Sigmoid colon (tissue), 7 donors: ENCODE results near the gene FIP1L1. TPM values are rescaled to one million over a fixed set of nuclear protein-coding genes. Genes with fewer than 3 reads are reported as not detected.
"Not testable (repeated sequence)": the region's sequence is repeated elsewhere in the genome, so short reads cannot be mapped to it uniquely, and the experiment has no call there.

ENCODE experiments used
- DNase-seq: peaks from one replicate; pipeline ENCODE4 v3.0.0-alpha.2; 2019
- H3K27ac ChIP-seq, 4 donors: fragments of 200-600 bp; sonication (generic); one replicate each; pipeline ENCODE4 v1.5.1; 2016 to 2019; ENCODE audit warnings: mild to moderate bottlenecking in 1 of 4
- H3K27me3 ChIP-seq, 3 donors: fragments of 200-600 bp; sonication (generic); one replicate each; pipeline ENCODE4 v1.5.1; 2019; ENCODE audit warnings: mild to moderate bottlenecking in 1 of 3
- H3K36me3 ChIP-seq, 4 donors: fragments of 200-600 bp; sonication (generic); one replicate each; pipeline ENCODE4 v1.5.1; 2016 to 2019
- H3K4me1 ChIP-seq, 4 donors: fragments of 200-600 bp; sonication (generic); one replicate each; pipeline ENCODE4 v1.5.1; 2017 to 2019
- H3K4me3 ChIP-seq, 4 donors: fragments of 200-600 bp; sonication (generic); one replicate each; pipeline ENCODE4 v1.5.1; 2017 to 2019; ENCODE audit warnings: mild to moderate bottlenecking in 2 of 4, moderate library complexity in 1 of 4
- H3K9me3 ChIP-seq, 4 donors: fragments of 200-600 bp in 3 of 4; sonication (generic) in 3 of 4; one replicate each; pipeline versions ENCODE4 v1.5.1 to v1.6.1; 2013 to 2019
- EP300 ChIP-seq, 4 donors: sonication (generic); formaldehyde crosslinking; IDR thresholded peaks; one replicate each; pipeline ENCODE4 v1.6.1; 2017; ENCODE audit warnings: antibody characterized with exemption in 4 of 4
- POLR2A ChIP-seq, 2 donors: fragments of 450-650 bp; IDR thresholded peaks; one replicate each; pipeline ENCODE4 v1.6.1; 2016; ENCODE audit warnings: antibody characterized with exemption in 2 of 2, mild to moderate bottlenecking in 2 of 2, moderate library complexity in 2 of 2
- POLR2AphosphoS5 ChIP-seq, 4 donors: sonication (generic); formaldehyde crosslinking; IDR thresholded peaks; one replicate each; pipeline ENCODE4 v1.6.1; 2017; ENCODE audit warnings: antibody characterized with exemption in 4 of 4
- WGBS, 2 donors: extraction: QIAGEN DNeasy Blood & Tissue Kit; methylation state at CpG; one replicate each; pipeline ENCODE4 v1.1.7; 2013; 5-methylcytosine and 5-hydroxymethylcytosine counted together
- intact Hi-C: fragments of 100-400 bp; cut with DNase I; formaldehyde crosslinking; loops from one replicate; pipeline ENCODE4 v1.15.1; 2023
- polyA plus RNA-seq, 3 donors: library from polyadenylated mRNA; stranded (reverse); fragments of 200-250 nt; gene quantifications; one replicate each; pipeline ENCODE4 v1.2.3, GENCODE V29; 2013
- total RNA-seq, 4 donors: library from RNA; depleted of rRNA; stranded (reverse); fragments of >200 nt; gene quantifications; one replicate each; pipeline ENCODE4 v1.1.0, GENCODE V29; 2016
- TF ChIP-seq, protein P1 (sequence below), 4 experiments: fragments of 450-650 bp in 3 of 4; fragments of 200-600 bp in 1 of 4; IDR thresholded peaks; one replicate each; pipeline ENCODE4 v1.5.1; 2016 to 2019; ENCODE audit warnings: antibody characterized with exemption in 4 of 4, mild to moderate bottlenecking in 3 of 4, moderate library complexity in 2 of 4
- donor health status: healthy with polysubstance abuse.
- donor health status: Bipolar disorder and iron deficiency.
- donor health status: healthy.

FIP1L1 gene, protein sequence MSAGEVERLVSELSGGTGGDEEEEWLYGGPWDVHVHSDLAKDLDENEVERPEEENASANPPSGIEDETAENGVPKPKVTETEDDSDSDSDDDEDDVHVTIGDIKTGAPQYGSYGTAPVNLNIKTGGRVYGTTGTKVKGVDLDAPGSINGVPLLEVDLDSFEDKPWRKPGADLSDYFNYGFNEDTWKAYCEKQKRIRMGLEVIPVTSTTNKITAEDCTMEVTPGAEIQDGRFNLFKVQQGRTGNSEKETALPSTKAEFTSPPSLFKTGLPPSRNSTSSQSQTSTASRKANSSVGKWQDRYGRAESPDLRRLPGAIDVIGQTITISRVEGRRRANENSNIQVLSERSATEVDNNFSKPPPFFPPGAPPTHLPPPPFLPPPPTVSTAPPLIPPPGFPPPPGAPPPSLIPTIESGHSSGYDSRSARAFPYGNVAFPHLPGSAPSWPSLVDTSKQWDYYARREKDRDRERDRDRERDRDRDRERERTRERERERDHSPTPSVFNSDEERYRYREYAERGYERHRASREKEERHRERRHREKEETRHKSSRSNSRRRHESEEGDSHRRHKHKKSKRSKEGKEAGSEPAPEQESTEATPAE
- total RNA-seq (10 to 100 TPM; 33.7 to 47.7 (median 43.7) TPM), polyA plus RNA-seq (10 to 100 TPM; 19.7 to 32.5 (median 28.2) TPM)

DNA sequence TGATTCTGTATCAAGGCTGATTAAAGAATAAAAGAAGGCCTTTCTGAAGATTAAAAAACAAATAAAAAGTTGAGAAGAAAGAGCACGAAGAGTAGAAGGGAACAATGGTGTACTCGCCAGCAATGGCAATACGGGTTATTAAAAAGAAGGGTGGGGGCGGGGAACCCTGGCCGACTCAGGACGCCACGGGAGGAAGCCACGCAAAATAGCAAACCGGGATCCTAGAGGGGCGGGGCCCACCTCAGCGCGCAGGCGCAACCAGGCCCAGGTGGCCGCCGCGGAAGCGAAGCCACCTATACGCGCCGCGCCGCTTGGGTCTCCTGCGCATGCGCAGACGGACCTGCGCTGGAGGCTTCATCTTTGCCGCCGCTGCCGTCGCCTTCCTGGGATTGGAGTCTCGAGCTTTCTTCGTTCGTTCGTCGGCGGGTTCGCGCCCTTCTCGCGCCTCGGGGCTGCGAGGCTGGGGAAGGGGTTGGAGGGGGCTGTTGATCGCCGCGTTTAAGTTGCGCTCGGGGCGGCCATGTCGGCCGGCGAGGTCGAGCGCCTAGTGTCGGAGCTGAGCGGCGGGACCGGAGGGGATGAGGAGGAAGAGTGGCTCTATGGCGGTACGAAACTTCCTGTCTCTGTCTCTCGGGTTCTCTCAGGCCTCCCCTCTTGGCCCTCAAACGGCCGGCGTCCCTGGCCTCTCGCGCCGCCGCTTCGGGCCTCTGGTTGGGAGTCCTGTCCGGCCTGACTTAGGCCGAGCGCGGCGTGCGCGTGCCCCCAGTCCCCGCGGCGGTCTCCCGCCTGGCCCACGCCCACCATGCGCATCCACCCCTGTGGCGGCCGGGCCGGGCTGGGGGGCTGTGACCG is at the start of gene FIP1L1:
Gene FIP1L1 (plus strand): TSS at position 323 of the 852 bp plus-strand sequence. CDS start 198 bp downstream, at position 521.
- WGBS, 2 donors: 0 to 1% methylated on average over 85 of the region's 85 CpGs

DNA sequence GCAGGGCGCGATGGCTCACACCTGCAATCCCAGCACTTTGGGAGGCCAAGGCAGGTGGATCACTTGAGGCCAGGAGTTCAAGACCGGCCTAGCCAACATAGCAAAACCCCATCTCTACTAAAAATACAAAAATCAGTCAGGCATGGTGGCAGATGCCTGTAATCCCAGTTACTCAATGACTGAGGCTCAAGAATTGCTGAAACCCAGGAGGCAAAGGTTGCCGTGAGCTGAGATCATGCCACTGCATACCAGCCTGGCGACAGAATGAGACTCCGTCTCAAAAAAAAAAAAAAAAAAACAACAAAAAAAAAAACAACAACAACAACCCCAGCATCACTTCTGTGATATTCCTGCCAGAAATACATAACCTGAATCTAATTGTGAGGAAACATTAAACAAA is 42.5 kb upstream of the FIP1L1 start:
- H3K36me3 ChIP-seq, DNase-seq, H3K4me3 ChIP-seq, H3K4me1 ChIP-seq, H3K27ac ChIP-seq, H3K27me3 ChIP-seq, H3K9me3 ChIP-seq, intact Hi-C loops: not testable (repeated sequence)
- 96 to 98% methylated on average over 6 of the region's 6 CpGs for WGBS, 2 donors

More for the DNA sequence above, at the start of gene FIP1L1:
- Histone ChIP-seq H3K36me3 (peaks cover 0 to 8% (median 0%) of the 10 kb centered on the region in 4 donors), H3K27ac (peak within 1 kb of the TSS; percentile 84 to 90 (median 88)), H3K4me3 (peak within 1 kb of the TSS; percentile 81 to 94 (median 88)), H3K4me1 (peaks cover 0 to 26% (median 16%) of the 10 kb centered on the region in 4 donors), H3K9me3 (no peaks in the 10 kb centered on the region), H3K27me3 (no peaks in the 10 kb centered on the region)
- intact Hi-C loops: loop anchor here (1.0 to 5.0 kb wide), 4 partner anchors 11 to 1535 kb away; partner anchors contain the start of genes DCUN1D4 and SCFD2
- DNase-seq: peak; percentile 97
- TF ChIP-seq EP300 (IDR thresholded peaks at IDR 0.05): no peak
- peak; percentile 68 to 79 for TF ChIP-seq POLR2A (IDR thresholded peaks at IDR 0.05)
- TF ChIP-seq, protein P1, sequence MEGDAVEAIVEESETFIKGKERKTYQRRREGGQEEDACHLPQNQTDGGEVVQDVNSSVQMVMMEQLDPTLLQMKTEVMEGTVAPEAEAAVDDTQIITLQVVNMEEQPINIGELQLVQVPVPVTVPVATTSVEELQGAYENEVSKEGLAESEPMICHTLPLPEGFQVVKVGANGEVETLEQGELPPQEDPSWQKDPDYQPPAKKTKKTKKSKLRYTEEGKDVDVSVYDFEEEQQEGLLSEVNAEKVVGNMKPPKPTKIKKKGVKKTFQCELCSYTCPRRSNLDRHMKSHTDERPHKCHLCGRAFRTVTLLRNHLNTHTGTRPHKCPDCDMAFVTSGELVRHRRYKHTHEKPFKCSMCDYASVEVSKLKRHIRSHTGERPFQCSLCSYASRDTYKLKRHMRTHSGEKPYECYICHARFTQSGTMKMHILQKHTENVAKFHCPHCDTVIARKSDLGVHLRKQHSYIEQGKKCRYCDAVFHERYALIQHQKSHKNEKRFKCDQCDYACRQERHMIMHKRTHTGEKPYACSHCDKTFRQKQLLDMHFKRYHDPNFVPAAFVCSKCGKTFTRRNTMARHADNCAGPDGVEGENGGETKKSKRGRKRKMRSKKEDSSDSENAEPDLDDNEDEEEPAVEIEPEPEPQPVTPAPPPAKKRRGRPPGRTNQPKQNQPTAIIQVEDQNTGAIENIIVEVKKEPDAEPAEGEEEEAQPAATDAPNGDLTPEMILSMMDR (IDR thresholded peaks at IDR 0.05): no peak
- peak; percentile 84 to 96 (median 94) for TF ChIP-seq POLR2AphosphoS5 (IDR thresholded peaks at IDR 0.05)

DNA sequence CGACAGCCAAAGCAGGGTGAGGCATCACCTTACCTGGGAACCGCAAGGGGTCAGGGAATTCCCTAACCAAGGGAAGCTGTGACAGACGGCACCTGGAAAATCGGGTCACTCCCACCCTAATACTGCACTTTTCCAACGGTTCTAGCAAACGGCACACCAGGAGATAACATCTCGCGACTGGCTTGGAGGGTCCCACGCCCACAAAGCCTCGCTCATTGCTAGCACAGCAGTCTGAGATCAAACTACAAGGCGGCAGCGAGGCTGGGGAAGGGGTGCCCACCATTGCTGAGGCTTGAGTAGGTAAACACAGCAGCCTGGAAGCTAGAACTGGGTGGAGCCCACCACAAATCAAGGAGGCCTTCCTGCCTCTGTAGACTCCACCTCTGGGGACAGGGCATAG is 37.3 kb upstream of the FIP1L1 start:
- DNase-seq, H3K36me3 ChIP-seq, H3K9me3 ChIP-seq, H3K27me3 ChIP-seq, H3K27ac ChIP-seq, H3K4me1 ChIP-seq, H3K4me3 ChIP-seq, intact Hi-C loops: not testable (repeated sequence)
- WGBS, 2 donors: 96 to 97% methylated on average over 12 of the region's 12 CpGs

DNA sequence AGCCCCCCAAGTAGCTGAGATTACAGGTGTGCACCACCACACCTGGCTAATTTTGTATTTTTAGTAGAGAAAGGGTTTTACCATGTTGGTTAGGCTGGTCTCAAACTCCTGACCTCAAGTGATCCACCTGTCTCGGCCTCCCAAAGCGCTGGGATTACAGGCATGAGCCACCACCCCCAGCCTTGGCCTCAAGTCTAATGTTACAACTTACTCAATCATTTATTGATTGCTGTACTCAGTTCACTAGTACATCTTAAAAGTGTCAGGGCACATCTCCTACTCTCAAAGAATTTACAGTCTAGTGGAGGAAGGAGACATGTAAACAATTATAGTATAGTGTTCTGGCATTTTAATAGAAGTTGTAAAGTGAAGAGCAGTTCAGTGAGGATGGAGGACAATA is 31.0 kb upstream of the FIP1L1 start:
- H3K27ac ChIP-seq, H3K4me1 ChIP-seq, DNase-seq, intact Hi-C loops, H3K4me3 ChIP-seq, H3K9me3 ChIP-seq, H3K27me3 ChIP-seq: not testable (repeated sequence)
- WGBS, 2 donors: 94% methylated on average over 2 of the region's 2 CpGs
- peaks cover 0 to 11% (median 0%) of the 10 kb centered on the region in 4 donors for H3K36me3 ChIP-seq

DNA sequence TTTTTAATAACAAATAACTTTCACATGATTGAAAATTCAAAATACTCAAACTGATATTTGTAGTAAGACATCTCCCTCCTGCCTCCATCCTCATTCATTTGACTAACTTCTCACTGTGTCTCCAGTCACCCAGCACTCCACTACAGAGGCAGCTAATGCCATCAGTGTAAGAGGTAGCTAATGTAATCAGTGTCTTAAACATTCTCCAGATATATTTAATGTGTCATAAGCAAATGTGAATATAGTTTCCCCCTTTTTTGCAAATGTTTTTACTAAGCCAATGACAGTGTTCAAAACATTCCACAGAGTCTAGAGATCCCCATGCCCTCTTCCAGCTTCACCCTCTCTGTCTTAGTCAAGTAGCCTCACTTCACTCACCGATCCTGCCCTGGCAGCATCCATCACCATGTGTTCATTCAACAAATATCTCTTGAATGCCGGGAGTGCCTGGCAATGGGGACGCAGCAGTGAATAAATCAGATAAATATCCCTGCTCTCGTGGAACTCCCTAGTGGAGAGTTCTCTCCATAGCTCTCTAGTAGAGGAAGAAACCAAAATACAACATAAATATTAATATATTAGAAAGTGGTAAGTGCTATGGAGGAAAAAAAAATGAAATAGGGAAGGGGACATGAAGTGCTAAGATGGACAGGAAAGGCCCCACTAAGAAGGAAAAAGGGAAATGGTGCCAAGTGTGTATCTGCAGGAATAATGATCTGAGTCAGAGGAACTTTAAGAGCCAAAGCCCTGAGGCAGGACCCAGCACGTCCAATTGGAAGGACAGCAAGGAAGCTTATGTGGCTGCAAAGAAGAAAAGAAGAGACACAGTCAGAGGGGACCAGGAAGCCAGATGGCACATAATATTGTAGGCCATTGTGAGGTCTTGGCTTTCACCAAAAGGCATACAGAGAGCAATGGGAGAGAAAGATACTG is 30.3 kb upstream of the FIP1L1 start:
- TF ChIP-seq EP300 (IDR thresholded peaks at IDR 0.05) (no peak), POLR2A (IDR thresholded peaks at IDR 0.05) (no peak), POLR2AphosphoS5 (IDR thresholded peaks at IDR 0.05) (no peak)
- TF ChIP-seq, protein P1 (IDR thresholded peaks at IDR 0.05): no peak
- Histone ChIP-seq H3K4me3 (no peak overlapping the region), H3K9me3 (no peaks in the 10 kb centered on the region), H3K27me3 (no peaks in the 10 kb centered on the region), H3K4me1 (peaks cover 0 to 8% (median 4%) of the 10 kb centered on the region in 4 donors), H3K36me3 (peaks cover 0 to 19% (median 0%) of the 10 kb centered on the region in 4 donors), H3K27ac (no peak overlapping the region)
- WGBS, 2 donors: 83 to 87% methylated on average over 5 of the region's 5 CpGs
- no peak for DNase-seq
- intact Hi-C loops: no loop called here
